ENCODE data around the gene NCOA5.

DNA sequence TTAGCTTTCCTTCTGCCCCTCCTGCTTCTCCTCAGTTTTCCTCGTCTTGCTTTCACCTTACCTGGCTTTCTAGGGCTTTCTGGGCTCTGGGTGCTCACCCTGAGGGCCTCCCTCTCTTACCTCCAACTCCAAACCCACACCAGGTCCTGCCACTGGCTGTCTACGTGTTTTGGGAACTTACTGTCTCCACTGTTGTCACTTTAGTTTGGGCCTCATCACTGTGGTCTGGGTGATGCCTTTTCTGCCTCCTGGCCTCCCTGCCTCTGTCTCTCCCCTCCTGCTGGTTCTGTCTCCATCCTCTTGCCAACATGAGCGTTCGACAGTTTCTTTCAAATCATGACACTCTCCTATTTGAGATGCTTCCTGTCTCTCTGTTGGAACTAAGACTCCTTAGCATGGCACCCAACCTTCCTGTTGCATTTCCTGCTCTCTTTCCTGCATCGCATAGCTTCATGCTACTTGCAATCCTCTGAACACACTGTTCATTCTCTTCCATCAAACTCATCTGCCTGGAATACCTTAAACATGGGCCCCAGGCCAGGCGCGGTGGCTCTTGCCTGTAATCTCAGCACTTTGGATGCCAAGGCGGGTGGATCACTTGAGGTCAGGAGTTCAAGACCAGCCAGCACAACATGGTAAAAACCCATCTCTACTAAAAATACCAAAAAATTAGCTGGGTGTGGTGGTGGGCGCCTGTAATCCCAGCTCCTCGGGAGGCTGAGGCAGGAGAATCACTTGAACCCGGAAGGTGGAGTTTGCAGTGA lies 33.9 kb upstream of the NCOA5 start:
- TF ChIP-seq, protein P1, sequence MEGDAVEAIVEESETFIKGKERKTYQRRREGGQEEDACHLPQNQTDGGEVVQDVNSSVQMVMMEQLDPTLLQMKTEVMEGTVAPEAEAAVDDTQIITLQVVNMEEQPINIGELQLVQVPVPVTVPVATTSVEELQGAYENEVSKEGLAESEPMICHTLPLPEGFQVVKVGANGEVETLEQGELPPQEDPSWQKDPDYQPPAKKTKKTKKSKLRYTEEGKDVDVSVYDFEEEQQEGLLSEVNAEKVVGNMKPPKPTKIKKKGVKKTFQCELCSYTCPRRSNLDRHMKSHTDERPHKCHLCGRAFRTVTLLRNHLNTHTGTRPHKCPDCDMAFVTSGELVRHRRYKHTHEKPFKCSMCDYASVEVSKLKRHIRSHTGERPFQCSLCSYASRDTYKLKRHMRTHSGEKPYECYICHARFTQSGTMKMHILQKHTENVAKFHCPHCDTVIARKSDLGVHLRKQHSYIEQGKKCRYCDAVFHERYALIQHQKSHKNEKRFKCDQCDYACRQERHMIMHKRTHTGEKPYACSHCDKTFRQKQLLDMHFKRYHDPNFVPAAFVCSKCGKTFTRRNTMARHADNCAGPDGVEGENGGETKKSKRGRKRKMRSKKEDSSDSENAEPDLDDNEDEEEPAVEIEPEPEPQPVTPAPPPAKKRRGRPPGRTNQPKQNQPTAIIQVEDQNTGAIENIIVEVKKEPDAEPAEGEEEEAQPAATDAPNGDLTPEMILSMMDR (conservative IDR thresholded peaks at IDR 0.05) = no peak
- TF ChIP-seq ZFX (IDR thresholded peaks at IDR 0.05) = no peak
